Mucosa of descending colon (tissue), 3 donors: ENCODE results near the gene KCNJ8. TPM values are rescaled to one million over a fixed set of nuclear protein-coding genes. Genes with fewer than 3 reads are reported as not detected.
"Not testable (repeated sequence)": the region's sequence is repeated elsewhere in the genome, so short reads cannot be mapped to it uniquely, and the experiment has no call there.

Experiments
- ATAC-seq: fragments of 200-7000 bp; cut with Tn5 transposase; one replicate; pipeline ENCODE4 v1.9.1; 2020; ENCODE audit warnings: mild to moderate bottlenecking, moderate library complexity
- DNase-seq, 3 donors: peaks; one replicate each; pipeline ENCODE4 v3.0.0-alpha.2; 2020
- H3K36me3 ChIP-seq: fragments of 200-600 bp; one replicate; pipeline ENCODE4 v1.8.0; 2021; ENCODE audit warnings: low read depth, mild to moderate bottlenecking
- H3K4me1 ChIP-seq: fragments of 200-600 bp; one replicate; pipeline ENCODE4 v1.8.0; 2021; ENCODE audit warnings: low read depth, mild to moderate bottlenecking
- H3K4me3 ChIP-seq: fragments of 200-600 bp; one replicate; pipeline ENCODE4 v1.8.0; 2021; ENCODE audit warnings: mild to moderate bottlenecking
- H3K9me3 ChIP-seq: fragments of 200-600 bp; one replicate; pipeline ENCODE4 v1.8.0; 2021; ENCODE audit warnings: mild to moderate bottlenecking
- CTCF ChIP-seq: fragments of 200-600 bp; IDR thresholded peaks from one replicate; pipeline ENCODE4 v1.8.0; 2022; ENCODE audit warnings: antibody characterized with exemption, mild to moderate bottlenecking
- intact Hi-C, 2 donors: fragments of 100-400 bp; cut with DNase I in 1 of 2; cut with micrococcal nuclease in 1 of 2; formaldehyde crosslinking; loops; one replicate each; pipeline versions ENCODE4 v1.11.0 to v1.11.1; 2022; cut with DNase I, micrococcal nuclease
- total RNA-seq, 3 donors: library from RNA; stranded (reverse); fragmentation: NEBNext Ultra II Directional in 2 of 3; extraction: Animal tissue kit (Norgen Biotek cat#: 25700) in 2 of 3; gene quantifications; one replicate each; pipeline versions ENCODE4 v1.2.1 to v1.2.4, GENCODE V29; 2021 to 2023
- donor health status: DM: no; HTN: no; CAD: no; lungs with moderate emphysema.
- donor health status: DM: no; HTN: no; CAD: no.
- donor health status: DM: no; HTN: yes; CAD: no.

KCNJ8 gene
- total RNA-seq, 3 donors from 2014 or later, result 0.96 to 15.3 (median 1.8) TPM

DNA sequence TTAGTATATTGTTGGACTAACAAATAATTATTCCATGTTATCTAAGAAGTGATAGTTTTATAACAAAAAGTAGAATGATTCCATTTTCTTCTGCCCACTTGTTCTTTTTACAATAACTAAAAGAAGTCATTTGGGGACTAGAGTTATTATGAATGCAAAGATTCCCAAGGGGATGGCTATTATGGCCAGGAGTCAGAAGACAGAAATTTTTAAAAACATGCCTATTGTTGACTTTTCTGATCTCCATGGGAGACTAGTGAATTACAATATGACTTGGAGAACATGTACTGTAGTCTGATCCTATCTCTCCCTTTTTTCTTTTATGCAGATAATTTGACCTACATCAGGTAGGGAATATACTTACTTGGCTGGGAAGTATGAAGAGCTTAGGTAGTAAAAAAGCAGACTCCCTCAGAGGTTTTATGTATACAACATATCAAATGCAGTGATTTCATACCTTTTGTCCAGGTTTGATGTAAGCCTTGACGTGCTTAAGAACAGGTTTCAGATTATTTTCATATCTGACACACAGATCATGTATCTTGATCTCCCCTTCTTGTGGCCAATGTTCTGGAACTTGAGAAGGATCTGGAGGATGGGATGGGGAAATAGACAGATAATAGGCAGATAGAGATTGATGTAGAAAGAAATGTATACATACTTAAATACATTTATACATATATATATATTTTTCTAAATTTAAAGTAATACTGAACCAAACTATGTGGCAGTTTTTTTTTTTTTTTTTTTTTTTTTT is 41.0 kb upstream of the KCNJ8 start:
- no peak for TF ChIP-seq CTCF
- ATAC-seq (no peak), DNase-seq (no peak)
- Histone ChIP-seq H3K4me3 (no peak overlapping the region), H3K36me3 (no peaks in the 10 kb centered on the region), H3K9me3 (no peaks in the 10 kb centered on the region), H3K4me1 (no peaks in the 10 kb centered on the region)
- intact Hi-C loops, result no loop called here

DNA sequence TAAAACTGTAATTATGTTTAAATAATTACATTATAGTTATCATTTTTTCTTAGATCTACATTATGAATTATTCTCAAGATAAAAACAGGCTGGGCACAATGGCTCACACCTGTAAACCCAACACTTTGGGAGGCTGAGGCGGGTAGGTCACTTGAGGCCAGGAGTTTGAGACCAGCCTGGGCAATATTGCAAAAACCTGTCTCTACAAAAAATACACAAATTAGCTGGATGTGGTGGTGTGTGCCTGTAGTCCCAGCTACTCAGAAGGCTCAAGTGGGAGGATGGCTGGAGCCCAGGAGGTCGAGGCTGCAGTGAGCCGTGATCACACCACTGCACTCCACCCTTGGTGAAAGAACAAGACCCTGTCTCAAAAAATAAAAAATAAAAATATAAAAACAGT is 40.3 kb upstream of the KCNJ8 start:
- H3K9me3 ChIP-seq, result no peaks in the 10 kb centered on the region
- H3K4me3 ChIP-seq, result no peak overlapping the region
- intact Hi-C loops, result no loop called here
- no peaks in the 10 kb centered on the region for H3K36me3 ChIP-seq
- DNase-seq (no peak), ATAC-seq (no peak)
- TF ChIP-seq CTCF, result no peak
- H3K4me1 ChIP-seq, result no peaks in the 10 kb centered on the region

DNA sequence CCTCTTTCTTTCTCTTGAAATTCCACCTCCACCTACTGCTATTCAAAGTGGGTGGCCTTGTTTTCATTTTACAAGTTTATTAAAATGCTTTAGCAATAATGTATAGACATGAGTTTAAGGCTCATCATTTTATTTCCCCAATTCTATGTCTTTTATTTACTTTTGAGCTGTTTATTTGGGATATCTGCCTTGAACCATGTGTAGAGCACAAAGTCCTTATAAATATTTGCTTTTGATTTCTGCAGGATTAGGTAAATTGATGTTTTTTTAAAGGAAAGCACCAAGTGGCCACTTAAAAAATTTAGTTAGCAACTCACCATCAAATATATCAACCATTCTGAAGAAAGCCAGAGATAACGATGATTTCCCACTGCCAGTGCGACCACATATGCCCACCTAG is 39.8 kb upstream of the KCNJ8 start:
- no peaks in the 10 kb centered on the region for H3K36me3 ChIP-seq
- TF ChIP-seq CTCF, result no peak
- DNase-seq (no peak), ATAC-seq (no peak)
- H3K4me3 ChIP-seq, result no peak overlapping the region
- H3K4me1 ChIP-seq, result no peaks in the 10 kb centered on the region
- intact Hi-C loops, result no loop called here
- H3K9me3 ChIP-seq, result no peaks in the 10 kb centered on the region

DNA sequence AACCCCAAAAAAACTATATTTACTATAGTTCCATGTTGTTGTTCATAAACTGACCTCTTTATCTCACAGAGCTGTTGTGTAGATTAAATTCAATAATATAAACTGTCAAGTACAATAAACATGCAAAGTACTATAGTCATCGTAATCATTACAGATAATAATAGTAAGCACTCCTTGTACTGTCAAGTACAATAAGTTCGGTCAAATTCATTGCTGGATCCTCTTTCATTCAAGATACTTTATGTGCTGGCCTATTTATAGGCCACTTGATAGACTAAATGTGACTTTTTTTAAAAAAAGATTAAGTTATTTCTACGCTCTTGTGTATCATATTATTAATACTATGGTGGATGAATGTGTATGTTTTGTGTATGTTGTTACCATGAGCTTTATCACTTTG is 39.2 kb upstream of the KCNJ8 start:
- H3K9me3 ChIP-seq, result no peaks in the 10 kb centered on the region
- H3K4me1 ChIP-seq, result no peaks in the 10 kb centered on the region
- DNase-seq (no peak), ATAC-seq (no peak)
- no peak for TF ChIP-seq CTCF
- no peaks in the 10 kb centered on the region for H3K36me3 ChIP-seq
- intact Hi-C loops, result no loop called here
- no peak overlapping the region for H3K4me3 ChIP-seq

- no peak overlapping the region for H3K4me3 ChIP-seq
- intact Hi-C loops, result no loop called here
- no peaks in the 10 kb centered on the region for H3K9me3 ChIP-seq
- no peaks in the 10 kb centered on the region for H3K4me1 ChIP-seq
- DNase-seq, result no peak
- H3K36me3 ChIP-seq, result no peaks in the 10 kb centered on the region
- no peak for ATAC-seq
- TF ChIP-seq CTCF, result no peak
These were observed 38.6 kb upstream of the KCNJ8 start for GRCh38 chr12:21813125-21813524.

GRCh38 chr12:21812340-21812739 is 37.8 kb upstream of the KCNJ8 start:
- H3K36me3 ChIP-seq, ATAC-seq, H3K4me3 ChIP-seq, DNase-seq, intact Hi-C loops, H3K4me1 ChIP-seq, H3K9me3 ChIP-seq: not testable (repeated sequence)
